ENCODE measurements around the gene GRAMD2B.

GRCh38 chr5:126501448-126501847, 78.2 kb downstream of the GRAMD2B start:
- TF ChIP-seq CTCF (IDR thresholded peaks at IDR 0.05) (no peak), POLR2AphosphoS5 (IDR thresholded peaks at IDR 0.05) (no peak)
